HG02943 (cell line): ENCODE results near the gene ACTA2.
A peak's percentile ranks its signal among the peaks of the same experiment; 100 is the strongest.

ENCODE experiments used
- ATAC-seq: cut with Tn5 transposase; IDR thresholded peaks from one replicate; pipeline ENCODE4 v1.9.1; 2021; ENCODE audit warnings: mild to moderate bottlenecking, low read depth, moderate library complexity; ENCODE audit not compliant: unreplicated experiment

The ACTA2 gene

DNA sequence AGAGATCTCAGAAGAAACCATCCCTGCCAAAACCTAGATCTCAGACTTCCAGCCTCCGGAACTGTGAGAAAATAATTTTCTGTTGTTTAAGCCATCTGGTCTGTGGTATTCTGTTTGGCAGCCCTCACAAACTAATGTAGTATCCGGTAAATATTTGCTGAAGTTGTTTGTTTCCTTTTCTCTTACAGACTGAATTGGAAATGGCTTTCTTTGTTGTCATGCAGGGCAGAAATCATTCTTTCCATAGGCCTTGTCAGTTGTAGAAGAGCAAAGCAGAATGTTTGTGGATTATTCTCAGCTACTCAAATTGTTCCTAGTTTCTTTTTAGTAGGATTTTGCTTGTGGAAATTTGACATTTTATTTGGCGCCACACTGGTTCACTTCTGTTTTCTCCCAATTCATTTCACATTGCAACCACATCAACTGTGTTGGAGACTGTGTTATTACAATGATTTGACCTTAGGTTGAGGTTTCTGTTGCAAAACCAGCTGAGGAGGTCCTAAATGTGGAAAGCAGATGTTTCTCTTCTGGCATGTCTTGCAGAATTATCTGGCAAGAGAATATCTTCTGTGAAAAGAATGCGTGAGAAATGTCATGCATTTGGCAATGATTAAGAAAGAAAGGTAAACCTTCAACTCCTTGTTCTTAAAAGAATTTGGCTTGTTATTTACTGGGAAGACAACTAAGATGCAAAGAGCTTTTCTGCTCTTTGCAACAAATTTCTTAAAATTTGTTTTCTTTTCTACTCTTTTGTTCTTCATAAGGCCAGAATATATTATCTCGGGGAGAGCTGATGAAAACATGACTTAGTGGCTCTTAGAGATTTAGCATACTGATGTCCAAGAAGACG is 25.8 kb downstream of the ACTA2 start:
- no peak for ATAC-seq

DNA sequence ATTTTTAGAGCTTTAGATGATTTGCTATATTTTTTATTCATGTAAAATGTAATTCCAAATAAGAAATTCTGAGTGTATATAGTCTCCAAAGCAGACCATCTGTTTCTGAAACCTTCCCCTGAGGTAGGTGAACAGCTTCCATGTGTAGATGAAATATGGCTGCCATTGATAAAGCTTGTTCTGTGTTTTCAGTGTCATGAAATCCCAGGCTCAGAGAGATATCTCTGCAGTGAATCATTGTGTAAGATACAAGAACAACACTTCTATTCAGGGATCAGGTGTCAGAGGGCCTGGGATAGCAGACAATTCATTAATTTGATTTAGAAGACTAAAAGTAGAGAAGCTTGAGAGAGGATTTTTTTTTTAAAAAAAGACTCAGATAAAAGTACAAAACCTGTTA is 29.1 kb downstream of the ACTA2 start:
- no peak for ATAC-seq

DNA sequence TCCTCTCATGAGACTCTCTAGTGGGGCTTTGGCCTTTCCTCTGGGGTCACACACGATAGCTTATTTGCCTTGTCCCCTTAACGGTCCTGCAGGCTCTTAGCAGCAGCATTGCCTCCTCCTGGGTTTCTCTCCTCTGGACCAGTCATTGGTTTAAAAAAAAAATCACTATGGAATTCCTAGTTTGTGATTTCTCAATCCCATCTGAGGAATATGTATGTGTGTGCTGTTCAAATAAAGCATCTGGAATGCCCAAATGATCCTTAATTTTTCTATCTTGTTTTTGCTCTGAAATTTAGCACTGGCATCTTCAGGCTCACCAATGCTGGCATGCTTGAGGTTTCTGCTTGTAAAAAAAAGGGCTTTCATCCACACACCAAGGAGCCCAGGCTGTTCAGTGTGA is 30.5 kb downstream of the ACTA2 start:
- ATAC-seq, result no peak

DNA sequence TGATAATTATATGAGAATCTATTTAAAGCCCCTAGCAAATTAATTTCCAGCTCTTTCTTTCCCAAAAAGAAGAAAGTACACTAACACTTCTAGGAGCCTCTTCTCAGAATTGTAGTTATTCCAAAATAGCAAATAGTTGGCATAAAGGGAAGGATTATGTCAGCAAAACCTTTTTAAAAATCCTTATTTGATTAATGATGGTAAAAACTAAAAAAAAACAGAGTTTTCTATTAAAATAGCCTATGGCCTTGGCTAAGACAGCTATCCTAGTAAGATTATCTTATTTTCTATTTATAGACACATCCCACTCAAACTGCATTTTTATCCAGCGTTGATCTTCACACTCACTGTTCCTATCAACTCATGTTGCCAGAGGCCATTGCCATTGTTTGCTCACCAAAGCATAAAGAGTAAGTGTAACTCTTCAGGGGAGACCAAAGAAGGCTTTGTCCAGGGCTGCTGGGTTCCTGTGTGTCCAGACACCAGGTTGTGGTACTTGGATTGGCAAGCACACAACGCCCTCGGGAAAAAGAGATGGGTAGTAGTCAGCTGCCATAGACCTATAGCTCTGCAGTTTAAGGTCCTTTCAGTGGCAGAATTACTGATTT is 31.5 kb downstream of the ACTA2 start:
- no peak for ATAC-seq

DNA sequence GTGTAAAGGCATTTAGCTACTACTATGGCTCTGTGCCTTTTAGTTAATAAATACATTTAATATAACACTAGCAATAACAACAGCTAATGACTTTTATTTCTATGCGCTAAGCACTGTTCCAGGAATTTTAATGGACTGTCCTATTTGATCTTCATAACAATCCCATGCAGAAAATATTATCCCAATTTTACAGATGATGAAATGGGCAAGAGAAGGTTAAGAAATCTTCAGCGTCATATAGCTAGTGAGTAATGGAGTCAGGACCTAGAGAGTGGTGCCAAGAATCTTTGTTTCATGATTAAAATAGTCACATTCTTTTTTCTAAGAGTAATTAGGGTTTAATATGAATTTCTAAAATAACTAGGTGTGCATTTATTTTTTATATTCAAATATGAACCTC is 32.4 kb downstream of the ACTA2 start:
- ATAC-seq, result no peak

DNA sequence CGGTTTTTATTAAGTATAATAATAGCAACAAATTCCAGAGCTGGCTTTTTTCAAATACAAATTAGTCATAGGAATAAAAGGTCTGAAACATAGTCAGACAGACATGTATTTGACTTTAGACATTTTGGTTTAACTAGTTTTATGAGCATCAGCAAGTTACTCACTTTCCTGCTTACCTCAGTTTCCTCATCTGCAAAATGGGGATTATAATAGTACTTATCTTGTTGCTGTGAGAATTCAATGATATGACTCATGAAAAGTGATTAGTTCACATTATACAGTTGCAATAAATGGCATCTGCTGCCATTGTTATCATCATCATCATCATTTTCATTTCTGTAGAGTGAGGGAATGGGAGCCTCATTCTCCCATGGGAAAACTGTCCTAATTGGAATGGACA is 33.5 kb downstream of the ACTA2 start:
- no peak for ATAC-seq

DNA sequence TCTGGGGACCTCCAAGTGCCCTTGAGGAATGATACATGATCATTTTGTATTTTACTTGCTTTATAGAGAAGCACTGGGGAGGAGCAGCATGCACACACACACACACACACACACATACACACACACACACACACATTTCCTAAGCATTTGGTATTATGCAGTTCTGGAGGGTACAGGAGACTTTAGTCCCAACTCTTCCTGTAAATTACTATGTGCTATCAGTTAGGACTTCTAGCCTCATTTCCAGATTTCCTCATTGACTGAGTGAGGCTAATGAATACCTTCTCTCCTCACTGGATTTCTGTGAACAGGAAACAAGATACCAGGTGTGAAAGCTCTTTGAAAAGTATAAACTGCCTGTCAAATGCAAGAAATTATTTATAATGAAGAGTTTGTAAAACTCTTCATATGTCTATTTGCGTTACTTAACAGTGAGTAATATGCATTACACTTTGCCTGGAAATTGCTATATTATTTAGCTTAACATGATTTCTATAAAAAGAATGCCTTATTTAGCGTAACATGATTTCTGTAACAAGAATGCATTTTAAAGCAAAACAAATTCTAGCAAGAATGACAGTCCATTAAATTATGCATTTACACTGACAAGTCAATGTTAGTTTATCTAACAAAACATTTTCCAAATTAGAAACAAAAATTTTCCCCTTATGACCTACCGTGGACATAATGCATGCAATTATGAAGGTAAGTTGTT is 34.2 kb downstream of the ACTA2 start:
- no peak for ATAC-seq

DNA sequence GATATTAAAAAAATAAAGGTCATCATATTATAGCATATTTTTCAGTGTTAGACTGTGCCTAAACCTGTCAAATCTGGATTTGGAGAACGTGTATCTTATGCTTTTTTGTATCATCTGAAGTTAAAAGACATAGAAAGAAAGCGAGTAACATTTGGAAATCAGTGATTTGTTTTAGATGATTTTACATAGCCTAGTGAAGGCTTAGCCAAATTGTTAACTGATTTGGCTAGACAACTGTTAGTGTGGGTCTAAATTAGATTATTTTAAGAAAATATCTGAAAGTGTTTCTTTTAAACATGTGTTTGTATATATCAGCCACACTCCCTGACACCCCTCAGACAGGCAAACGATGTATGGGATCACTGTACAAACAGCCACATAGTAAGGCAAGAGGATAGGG is 35.6 kb downstream of the ACTA2 start:
- no peak for ATAC-seq

DNA sequence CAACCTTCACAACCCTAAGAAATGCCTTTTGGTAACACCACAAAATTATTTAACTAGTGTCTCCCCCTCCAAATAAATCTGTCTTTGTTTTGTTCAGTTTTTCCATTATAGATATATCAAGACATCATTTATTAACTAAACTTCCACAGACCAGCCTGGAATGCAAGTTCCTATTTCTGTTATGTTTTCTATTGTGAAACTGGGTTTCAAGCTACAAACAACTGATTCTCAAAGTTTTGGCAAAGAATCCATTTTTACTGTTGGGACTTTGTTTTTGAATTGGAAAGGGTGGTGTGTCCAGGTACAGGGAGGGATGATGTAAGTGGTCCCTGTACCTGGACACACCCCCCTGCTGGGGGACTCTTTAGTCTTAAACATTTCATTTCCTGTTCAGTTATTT is 36.3 kb downstream of the ACTA2 start:
- no peak for ATAC-seq

DNA sequence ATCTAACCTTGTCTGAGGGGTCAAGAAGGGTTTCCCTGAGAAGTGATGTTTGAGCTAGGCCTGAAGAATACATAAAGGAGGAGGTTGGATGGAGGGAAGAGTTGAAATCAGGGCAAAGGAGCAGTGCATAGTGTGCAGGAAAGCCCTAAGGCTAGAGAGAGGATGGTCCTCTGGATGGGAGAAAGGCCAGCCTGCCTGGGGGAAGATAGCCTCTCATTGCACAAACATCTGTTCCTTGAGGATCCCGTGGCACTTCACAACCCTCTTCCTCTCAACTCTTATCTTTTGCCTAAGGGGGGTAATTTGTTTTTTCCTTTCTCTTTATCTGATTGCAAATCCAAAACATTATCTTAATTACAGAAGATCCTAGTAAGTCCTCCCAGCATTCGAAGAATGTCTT is 36.8 kb downstream of the ACTA2 start:
- no peak for ATAC-seq

DNA sequence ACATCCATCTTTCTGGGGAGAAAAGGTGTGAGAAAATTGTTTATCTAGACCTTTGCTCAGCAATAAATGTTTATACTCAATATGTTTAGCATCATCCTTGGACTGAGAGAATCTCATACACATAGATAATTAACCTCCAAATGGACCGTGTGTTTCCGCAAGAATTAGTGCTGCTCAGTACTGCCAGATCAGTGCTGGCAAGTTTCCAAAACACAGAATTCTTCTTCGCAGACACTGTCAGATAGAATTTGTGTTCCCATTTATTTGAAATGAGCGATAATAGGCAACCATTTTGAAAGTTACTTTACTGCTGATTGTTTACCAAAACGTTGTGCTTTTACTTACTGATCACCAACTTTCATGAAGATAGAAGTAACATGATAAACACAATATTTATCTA is 38.8 kb downstream of the ACTA2 start:
- no peak for ATAC-seq

DNA sequence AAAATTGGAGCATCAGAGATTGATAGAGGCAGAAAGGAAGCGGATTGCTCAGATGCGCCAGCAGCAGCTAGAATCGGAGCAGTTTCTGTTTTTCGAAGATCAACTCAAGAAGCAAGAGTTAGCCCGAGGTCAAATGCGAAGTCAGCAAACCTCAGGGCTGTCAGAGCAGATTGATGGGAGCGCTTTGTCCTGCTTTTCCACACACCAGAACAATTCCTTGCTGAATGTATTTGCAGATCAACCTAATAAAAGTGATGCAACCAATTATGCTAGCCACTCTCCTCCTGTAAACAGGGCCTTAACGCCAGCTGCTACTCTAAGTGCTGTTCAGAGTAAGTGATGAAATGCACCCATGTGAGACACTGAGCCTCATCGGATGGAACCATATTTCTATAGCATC is 39.4 kb downstream of the ACTA2 start:
- ATAC-seq, result no peak

DNA sequence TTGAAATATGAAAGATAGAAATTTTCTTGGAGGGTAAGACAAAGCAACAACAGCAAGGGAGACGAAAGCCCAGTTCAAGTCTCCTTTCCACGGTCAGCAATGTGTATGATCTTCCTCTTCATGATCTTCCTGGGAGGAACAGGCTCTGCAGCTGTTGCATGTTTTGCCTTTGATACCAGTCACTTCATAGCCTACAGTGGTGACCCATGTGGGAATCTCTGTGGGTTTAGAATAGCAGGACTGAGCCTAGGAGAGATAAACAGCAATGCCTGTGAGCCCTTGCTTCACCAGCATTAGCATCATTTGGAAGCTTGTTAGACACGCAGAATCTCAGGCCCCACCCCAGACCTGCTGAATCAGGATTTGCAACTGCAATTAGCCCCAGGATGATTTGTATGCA is 40.7 kb downstream of the ACTA2 start:
- no peak for ATAC-seq

DNA sequence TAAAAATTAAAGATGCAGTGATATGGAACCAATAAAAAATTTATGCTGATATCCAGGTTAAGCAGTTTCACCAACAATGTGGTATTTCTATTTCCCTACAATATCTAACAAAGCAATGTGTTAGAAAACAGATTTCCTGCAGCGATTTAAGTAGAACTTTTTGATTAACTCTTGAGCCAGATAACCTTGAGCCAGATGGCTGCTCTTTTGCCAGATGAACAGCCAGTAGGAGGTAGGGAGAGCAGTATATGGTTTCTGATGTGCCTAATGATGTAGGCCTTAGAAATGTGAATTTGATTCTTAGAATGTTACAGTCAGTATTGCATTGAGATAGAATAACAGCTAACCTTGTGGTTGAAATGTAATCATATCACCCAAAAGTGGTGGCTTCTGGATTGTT is 41.5 kb downstream of the ACTA2 start:
- ATAC-seq, result no peak

DNA sequence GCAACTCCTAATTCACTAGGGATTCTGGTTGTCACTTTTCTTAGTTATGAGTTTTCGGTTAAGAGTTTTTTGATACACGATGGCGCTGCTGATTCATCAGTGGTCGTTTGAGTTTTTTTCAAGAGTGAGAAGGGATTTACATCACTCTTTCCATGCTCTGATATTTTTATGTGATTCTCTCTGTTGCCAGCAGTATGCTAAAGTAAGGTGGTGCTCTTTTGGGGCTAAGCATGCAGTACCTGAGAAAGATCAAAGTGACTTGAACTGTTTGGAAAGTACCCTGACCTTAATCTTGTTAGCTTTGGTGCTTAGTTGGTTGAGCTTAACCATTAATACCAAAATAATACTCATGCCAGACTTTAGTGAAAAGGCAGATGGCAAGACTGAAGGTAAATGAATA is 44.4 kb downstream of the ACTA2 start:
- no peak for ATAC-seq

DNA sequence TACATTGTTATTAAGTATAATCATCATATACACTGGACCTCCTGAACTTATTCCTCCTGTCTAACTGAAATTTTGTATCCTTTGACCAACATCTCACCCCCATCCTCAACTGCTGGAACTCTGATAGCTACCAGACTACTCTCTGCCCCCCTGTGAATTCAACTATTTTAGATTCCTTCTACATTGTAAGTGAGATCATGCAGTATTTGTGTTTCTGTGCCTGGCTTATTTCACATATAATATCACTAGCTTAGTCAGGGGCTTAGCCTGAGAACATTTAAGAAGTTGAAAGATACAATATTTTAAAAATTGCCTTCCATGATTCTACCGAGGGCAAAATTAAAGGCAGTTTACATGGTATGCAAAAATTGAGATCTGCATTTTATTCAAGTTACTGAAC is 45.7 kb downstream of the ACTA2 start:
- no peak for ATAC-seq

DNA sequence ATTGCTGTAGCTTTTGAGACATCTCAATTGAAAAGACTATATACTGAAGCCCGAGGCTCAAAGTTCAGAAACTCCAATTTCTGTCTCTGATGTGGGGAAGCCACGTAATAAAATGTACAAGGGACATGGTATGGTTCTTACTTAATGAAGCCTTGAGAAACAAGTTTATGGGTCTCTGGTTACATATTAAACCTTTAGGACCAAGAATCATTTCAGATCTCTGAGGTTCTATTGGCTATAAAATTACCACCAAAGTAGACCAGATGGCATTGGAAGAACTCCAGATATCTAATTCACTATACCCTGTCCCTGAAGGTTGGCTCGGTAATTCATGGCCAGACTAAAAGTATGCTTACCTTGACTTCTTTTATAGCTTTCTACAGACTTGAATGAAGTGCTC is 48.9 kb downstream of the ACTA2 start:
- ATAC-seq, result no peak

DNA sequence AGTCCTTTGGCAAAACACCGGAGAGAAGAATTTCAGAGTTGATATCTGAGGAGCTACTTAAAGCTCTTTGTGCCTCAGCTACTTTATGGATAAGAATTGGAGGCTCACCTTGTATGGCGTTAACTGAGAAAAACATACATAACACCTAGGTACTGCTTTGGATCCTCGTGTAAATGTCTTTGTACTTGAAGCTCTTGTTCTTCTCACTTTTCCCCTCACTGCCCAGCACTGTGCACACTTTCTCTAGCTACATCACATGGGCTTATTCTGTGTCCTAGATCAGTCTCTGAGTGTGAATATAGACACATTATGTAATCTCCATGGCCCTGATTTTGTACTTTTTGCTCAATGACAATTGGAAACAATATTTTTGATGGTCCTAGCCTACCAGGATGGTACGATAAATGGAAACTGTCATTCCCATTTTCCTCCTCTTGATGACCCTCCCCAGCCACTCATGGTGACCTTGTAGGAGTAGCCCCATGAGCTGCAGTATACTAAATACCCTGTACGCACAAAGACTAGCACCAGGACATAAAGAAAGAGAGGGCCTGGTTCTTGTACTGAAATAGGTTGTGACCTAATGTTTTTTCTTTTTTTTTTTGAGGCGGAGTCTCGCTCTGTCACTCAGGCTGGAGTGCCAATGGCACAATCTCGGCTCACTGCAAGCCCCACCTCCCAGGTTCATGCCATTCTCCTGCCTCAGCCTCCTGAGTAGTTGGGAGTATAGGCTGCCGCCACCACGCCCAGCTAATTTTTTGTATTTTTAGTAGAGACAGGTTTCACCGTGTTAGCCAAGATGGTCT is 50.4 kb downstream of the ACTA2 start:
- ATAC-seq, result peak; percentile 36

DNA sequence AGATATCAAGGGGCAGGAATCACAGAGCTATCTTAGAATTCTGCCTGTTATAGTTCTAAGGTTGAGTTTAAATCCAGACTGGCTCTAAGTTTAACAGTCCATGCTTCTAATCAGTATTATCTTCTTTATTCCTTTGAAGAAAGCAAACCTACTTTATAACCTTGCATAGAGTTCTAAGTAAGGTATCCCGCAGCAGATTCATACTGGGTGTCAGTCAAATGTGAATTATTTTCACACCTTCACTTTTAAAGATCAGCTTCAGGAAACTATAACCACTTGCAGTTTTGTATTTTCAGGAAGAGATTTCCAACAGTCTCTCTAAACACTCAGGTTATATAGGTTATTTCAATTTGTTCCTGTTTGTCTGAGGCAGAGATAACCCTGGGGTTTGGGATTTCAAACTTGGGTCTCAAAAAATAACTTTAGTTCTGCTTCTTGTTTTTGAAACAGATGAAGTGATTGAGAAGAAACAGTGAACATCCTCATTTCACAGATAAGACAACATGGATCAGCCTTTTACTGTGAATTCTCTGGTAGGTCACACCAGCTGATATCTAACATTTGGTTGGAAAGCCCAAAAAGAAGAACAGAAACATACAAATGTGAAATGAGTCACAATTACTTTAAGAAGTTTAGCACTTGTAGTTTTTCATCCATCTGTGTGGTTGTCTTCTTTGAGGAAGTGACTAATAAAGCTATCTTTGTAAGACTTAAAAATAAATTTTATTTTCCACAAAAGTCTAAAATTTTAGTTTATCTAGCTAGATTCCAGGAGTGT is 51.2 kb downstream of the ACTA2 start:
- ATAC-seq, result peak; percentile 68

DNA sequence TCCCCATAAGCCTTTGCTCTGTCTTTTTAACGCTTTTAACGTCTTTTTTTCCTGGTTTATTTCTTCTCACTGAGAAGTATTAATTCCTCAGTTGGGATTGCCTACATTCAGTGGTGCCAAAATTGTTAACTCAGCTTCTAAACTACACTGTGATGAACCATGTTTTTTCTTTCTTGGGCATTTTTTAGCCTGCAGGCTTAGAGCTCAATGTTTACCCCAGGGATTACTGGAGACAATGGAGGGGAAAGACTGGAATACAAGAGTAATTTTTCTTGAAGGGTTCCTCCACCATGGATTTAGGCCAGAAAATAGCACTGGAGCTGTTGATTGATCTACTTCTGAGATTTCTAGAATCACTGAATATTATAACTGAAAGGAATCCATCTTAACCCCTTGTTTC is 52.7 kb downstream of the ACTA2 start:
- no peak for ATAC-seq
